Uterus (tissue), 4 donors: ENCODE results near the gene AMACR. TPM values are rescaled to one million over a fixed set of nuclear protein-coding genes. Genes with fewer than 3 reads are reported as not detected.

Experiments used
- DNase-seq, 2 donors: peaks; one replicate each; pipeline ENCODE4 v3.0.0-alpha.2; 2019 to 2020
- H3K27ac ChIP-seq, 2 donors: fragments of 200-600 bp; sonication (generic); 1 replicate in 1 of 2; 2 replicates in 1 of 2; pipeline ENCODE4 v1.5.1; 2016 to 2018
- H3K27me3 ChIP-seq, 2 donors: fragments of 200-600 bp; sonication (generic); one replicate each; pipeline ENCODE4 v1.5.1; 2018 to 2019; ENCODE audit warnings: control low read depth in 1 of 2
- H3K36me3 ChIP-seq, 2 donors: fragments of 200-600 bp; sonication (generic); one replicate each; pipeline ENCODE4 v1.5.1; 2019; ENCODE audit warnings: control low read depth in 1 of 2
- H3K4me1 ChIP-seq, 2 donors: fragments of 200-600 bp; sonication (generic); one replicate each; pipeline ENCODE4 v1.5.1; 2018 to 2019; ENCODE audit warnings: control low read depth in 1 of 2
- H3K4me3 ChIP-seq, 2 donors: fragments of 200-600 bp; sonication (generic); 1 replicate in 1 of 2; 2 replicates in 1 of 2; pipeline ENCODE4 v1.5.1; 2018 to 2019; ENCODE audit warnings: mild to moderate bottlenecking in 1 of 2
- H3K9me3 ChIP-seq, 2 donors: fragments of 200-600 bp; sonication (generic); one replicate each; pipeline ENCODE4 v1.5.1; 2019; ENCODE audit warnings: control low read depth in 1 of 2
- CTCF ChIP-seq, 4 experiments: fragments of 200-600 bp in 2 of 4; fragments of 450-650 bp in 2 of 4; sonication (generic) in 2 of 4; IDR thresholded peaks; one replicate each; pipeline ENCODE4 v1.5.1; 2016 to 2019; ENCODE audit warnings: antibody characterized with exemption in 4 of 4, mild to moderate bottlenecking in 2 of 4, moderate library complexity in 1 of 4
- POLR2A ChIP-seq, 2 donors: fragments of 450-650 bp; IDR thresholded peaks; one replicate each; pipeline ENCODE4 v1.6.1; 2016; ENCODE audit warnings: antibody characterized with exemption in 2 of 2, mild to moderate bottlenecking in 1 of 2, moderate library complexity in 1 of 2
- intact Hi-C: fragments of 100-400 bp; cut with DNase I; formaldehyde crosslinking; loops from one replicate; pipeline ENCODE4 v1.15.1; 2023; ENCODE audit warnings: low total_unique reads
- total RNA-seq, 4 donors: library from RNA; depleted of rRNA in 3 of 4; stranded (reverse); fragments of >200 nt in 3 of 4; gene quantifications; one replicate each; pipeline versions ENCODE4 v1.1.0 to v1.2.4, GENCODE V29; 2014 to 2023
- donor health status: DM: yes; HTN: yes; CAD: no.

AMACR gene
- 10 to 100 TPM in 1 of 4 donors, 1 to 10 TPM in 3; 7.9 to 14.9 (median 9.0) TPM for total RNA-seq

DNA sequence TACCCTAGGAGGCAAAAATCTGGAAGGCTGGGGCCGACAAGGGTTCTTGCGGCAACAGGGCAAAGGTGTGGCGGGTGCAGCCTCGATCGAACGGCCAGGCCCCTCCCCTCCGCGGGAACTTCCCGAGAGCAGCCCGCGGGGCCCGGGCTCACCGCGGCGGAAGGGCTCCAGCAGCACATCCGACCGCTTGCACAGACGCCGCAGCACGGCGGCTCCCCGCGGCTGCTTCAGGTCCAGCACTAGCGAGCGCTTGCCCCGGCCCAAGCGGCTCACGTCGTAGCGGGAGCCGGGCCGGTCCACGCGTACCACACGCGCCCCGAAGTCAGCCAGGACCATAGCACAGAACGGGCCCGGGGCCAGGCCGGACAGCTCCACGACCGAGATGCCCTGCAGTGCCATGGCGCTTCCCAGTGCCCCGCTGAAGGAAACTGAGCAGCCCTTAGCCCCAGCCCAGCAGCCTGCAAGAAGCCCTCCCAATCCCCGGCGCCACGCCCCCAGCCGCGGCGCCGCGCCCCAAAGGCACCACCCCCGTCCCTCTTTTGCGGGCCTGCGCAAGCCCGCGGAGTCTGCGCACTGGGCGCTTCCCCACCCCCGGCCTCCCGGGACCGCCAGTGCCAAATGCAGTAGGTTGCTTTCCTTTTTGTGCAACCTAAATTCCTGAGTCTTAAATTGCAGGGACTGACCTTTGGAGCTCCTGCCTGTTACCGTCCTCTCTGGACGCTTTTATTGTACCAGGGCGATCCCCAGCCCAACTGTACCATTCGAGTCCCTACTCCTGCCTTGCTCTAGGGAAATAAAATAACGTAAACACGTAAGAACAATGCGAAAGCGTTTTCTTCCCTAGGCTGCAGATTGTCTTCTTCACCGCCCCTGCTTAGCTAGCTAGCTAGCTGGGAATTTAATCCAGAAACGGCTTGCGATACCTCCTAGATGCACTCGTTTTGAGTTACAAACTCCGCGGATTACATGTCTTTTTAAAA lies at the start of gene AMACR:
Gene AMACR, minus strand, starts transcription at position 430 of the 980 bp plus-strand sequence. Its CDS starts 31 bp downstream, at position 399.
- no peaks in the 10 kb centered on the region for H3K9me3 ChIP-seq
- TF ChIP-seq CTCF (IDR thresholded peaks at IDR 0.05) (peak in 2 of 4 experiments; percentile 10 to 28), POLR2A (IDR thresholded peaks at IDR 0.05) (peak; percentile 77 to 94)
- H3K4me1 ChIP-seq = peaks cover 0 to 8% of the 10 kb centered on the region in 2 donors
- intact Hi-C loops = no loop called here
- peak within 1 kb of the TSS; percentile 53 to 67 for H3K4me3 ChIP-seq
- peak; percentile 93 to 94 for DNase-seq
- no peaks in the 10 kb centered on the region for H3K36me3 ChIP-seq
- H3K27me3 ChIP-seq = no peaks in the 10 kb centered on the region
- peak within 1 kb of the TSS; percentile 89 to 91 for H3K27ac ChIP-seq

DNA sequence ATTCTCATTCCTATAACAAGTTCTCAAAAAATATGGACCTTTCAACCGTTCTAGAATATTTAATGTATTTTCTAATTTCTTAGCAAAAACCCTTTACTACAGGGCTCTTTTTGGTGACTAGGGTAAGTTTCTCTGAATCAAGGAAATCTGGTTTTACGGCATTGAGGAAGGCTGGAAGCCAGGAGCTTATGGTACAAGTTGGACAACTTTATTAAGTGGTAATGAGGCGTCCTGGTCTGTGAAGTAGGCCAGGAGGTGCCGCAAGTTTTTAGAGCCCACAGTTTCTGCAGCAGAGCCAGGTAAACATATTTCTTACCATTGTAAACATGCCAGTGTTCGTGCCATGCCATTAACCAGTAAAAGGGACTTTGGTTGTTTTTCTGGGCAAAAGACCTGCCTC lies 49.7 kb upstream of the AMACR start:
- H3K4me3 ChIP-seq = no peak overlapping the region
- TF ChIP-seq POLR2A (IDR thresholded peaks at IDR 0.05) = no peak
- TF ChIP-seq CTCF (IDR thresholded peaks at IDR 0.05) = no peak
- H3K9me3 ChIP-seq = no peaks in the 10 kb centered on the region
- H3K27me3 ChIP-seq = no peaks in the 10 kb centered on the region
- H3K27ac ChIP-seq = no peak overlapping the region
- DNase-seq = no peak
- intact Hi-C loops = no loop called here
- no peaks in the 10 kb centered on the region for H3K4me1 ChIP-seq
- H3K36me3 ChIP-seq = no peaks in the 10 kb centered on the region

DNA sequence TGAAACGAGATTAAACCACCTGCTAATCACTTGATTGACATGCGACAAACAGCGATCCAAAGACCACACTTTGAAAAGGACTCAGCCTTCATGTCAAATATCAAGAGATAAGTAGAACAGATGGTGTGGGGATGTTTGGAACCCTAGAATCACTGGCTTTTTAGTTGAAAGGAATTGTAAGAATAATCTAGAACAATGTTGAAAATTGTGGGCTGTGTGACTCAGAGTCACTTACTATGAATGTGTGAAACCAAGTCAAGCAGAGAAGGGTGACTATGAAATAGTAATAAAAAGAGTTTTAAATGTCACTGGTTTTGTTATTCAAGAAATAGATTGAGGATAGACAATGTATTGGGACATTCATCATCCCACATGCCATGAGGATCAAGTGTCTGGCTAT lies 49.3 kb upstream of the AMACR start:
- H3K36me3 ChIP-seq = no peaks in the 10 kb centered on the region
- TF ChIP-seq POLR2A (IDR thresholded peaks at IDR 0.05) (no peak), CTCF (IDR thresholded peaks at IDR 0.05) (no peak)
- intact Hi-C loops = no loop called here
- H3K9me3 ChIP-seq = no peaks in the 10 kb centered on the region
- no peaks in the 10 kb centered on the region for H3K4me1 ChIP-seq
- no peak overlapping the region for H3K4me3 ChIP-seq
- H3K27ac ChIP-seq = no peak overlapping the region
- no peaks in the 10 kb centered on the region for H3K27me3 ChIP-seq
- no peak for DNase-seq

DNA sequence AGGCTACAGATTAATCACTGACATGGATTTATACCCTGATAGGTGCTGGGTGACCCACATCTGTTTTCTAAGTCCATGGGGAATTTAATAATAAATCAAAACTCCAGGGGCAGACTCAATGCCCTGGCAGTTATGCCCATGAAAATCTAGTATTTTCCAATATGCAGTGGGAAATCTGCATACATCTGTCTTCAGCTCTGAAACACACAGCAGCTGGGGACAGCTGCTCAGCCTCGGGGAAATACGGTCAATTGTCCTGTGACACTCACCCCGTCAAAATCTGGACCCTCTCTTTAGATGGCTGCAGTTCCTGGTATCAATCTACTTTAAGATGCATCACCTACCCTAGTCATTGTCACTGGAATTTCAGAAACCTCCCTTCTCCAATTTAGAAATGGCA lies 47.8 kb upstream of the AMACR start:
- Histone ChIP-seq H3K9me3 (no peaks in the 10 kb centered on the region), H3K36me3 (no peaks in the 10 kb centered on the region), H3K4me1 (no peaks in the 10 kb centered on the region), H3K4me3 (no peak overlapping the region), H3K27me3 (no peaks in the 10 kb centered on the region), H3K27ac (no peak overlapping the region)
- TF ChIP-seq CTCF (IDR thresholded peaks at IDR 0.05) = no peak
- TF ChIP-seq POLR2A (IDR thresholded peaks at IDR 0.05) = no peak
- no peak for DNase-seq
- intact Hi-C loops = no loop called here

- no peaks in the 10 kb centered on the region for H3K27me3 ChIP-seq
- intact Hi-C loops = no loop called here
- H3K4me1 ChIP-seq = no peaks in the 10 kb centered on the region
- no peaks in the 10 kb centered on the region for H3K9me3 ChIP-seq
- no peak overlapping the region for H3K27ac ChIP-seq
- H3K36me3 ChIP-seq = no peaks in the 10 kb centered on the region
- no peak overlapping the region for H3K4me3 ChIP-seq
- TF ChIP-seq CTCF (IDR thresholded peaks at IDR 0.05) (no peak), POLR2A (IDR thresholded peaks at IDR 0.05) (no peak)
- no peak for DNase-seq
Measured at GRCh38 chr5:34054400-34054729, 46.5 kb upstream of the AMACR start.
